ENCODE results near the gene SOAT1.

DNA sequence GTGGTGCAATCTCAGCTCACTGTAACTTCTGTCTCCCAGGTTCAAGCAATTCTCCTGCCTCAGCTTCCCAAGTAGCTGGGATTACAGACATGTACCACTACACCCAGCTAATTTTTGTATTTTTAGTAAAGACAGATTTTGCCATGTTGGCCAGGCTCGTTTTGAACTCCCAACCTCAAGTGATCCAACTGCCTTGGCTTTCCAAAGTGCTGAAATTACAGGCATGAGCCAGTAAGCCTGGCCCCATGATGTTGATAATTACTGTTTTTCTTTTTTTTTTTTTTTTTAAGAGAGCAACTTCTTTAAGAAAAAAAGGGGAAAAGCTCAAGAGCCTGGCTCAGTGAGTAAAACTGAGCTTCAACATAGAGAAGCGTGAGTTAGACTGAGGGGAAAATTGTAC is 9.6 kb upstream of the SOAT1 start:
- TF ChIP-seq, protein P1, sequence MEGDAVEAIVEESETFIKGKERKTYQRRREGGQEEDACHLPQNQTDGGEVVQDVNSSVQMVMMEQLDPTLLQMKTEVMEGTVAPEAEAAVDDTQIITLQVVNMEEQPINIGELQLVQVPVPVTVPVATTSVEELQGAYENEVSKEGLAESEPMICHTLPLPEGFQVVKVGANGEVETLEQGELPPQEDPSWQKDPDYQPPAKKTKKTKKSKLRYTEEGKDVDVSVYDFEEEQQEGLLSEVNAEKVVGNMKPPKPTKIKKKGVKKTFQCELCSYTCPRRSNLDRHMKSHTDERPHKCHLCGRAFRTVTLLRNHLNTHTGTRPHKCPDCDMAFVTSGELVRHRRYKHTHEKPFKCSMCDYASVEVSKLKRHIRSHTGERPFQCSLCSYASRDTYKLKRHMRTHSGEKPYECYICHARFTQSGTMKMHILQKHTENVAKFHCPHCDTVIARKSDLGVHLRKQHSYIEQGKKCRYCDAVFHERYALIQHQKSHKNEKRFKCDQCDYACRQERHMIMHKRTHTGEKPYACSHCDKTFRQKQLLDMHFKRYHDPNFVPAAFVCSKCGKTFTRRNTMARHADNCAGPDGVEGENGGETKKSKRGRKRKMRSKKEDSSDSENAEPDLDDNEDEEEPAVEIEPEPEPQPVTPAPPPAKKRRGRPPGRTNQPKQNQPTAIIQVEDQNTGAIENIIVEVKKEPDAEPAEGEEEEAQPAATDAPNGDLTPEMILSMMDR (IDR thresholded peaks at IDR 0.05), result no peak
- no peak for TF ChIP-seq ZFX (IDR thresholded peaks at IDR 0.05; ENCODE audit: borderline replicate concordance)

Data from 22Rv1 (cell line).